GM18526 (cell line): ENCODE measurements around the gene SBK1.

Experiments used
- POLR2A ChIP-seq: IDR thresholded peaks from 3 replicates; pipeline ENCODE4 v1.6.1; 2011; ENCODE audit not compliant: insufficient read length; ENCODE audit errors: extremely low read depth

SBK1 gene

GRCh38 chr16:28291651-28292626, at the start of gene SBK1:
Gene SBK1 (plus strand): TSS chr16:28292525. CDS start chr16:28317392, 24,867 bp downstream.
- no peak for TF ChIP-seq POLR2A

GRCh38 chr16:28250999-28251398, 41.3 kb upstream of the SBK1 start:
- TF ChIP-seq POLR2A = no peak

DNA sequence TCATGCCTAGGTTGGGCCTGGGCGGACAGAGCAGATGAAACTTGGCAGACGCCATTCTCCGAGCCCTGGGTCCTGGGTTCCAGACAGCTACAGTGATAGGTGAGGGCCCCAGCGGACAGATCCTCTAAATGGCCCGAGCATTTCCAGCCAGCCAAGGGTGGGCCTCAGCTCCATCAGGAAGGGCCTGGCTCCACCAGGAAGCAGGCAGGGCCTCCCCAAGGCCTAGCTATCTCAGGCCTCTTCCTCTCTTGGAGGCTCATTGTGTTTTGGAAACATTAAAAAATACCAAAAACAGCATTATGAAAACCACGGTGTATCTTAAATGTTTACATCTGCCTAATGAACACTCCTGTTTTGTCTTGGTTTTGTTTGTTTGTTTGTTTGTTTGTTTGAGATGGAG, 38.2 kb upstream of the SBK1 start:
- TF ChIP-seq POLR2A = no peak

- TF ChIP-seq POLR2A = no peak
Observed at GRCh38 chr16:28255838-28256237, 36.5 kb upstream of the SBK1 start.

GRCh38 chr16:28257256-28257655, 35.1 kb upstream of the SBK1 start:
- TF ChIP-seq POLR2A = no peak

DNA sequence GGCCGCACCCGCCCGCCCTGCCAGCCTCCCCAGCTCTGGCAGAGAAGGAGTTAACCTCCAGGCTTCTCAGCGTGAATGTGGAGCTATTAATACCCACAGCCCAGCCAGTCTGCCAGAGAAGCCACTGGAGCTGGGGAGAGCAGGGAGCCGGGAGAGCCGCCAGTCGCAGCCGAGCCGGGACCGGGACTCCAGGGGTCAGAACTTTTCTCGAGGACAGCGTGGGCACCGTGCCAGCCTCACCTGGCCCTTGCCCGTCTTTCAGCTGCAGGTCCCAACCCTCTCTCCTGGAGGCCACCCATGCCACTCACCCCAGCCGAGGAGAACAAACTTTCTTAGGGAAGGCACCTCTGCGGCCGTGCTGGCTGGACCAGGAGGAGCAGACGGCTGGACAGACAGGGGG, 33.8 kb upstream of the SBK1 start:
- no peak for TF ChIP-seq POLR2A

DNA sequence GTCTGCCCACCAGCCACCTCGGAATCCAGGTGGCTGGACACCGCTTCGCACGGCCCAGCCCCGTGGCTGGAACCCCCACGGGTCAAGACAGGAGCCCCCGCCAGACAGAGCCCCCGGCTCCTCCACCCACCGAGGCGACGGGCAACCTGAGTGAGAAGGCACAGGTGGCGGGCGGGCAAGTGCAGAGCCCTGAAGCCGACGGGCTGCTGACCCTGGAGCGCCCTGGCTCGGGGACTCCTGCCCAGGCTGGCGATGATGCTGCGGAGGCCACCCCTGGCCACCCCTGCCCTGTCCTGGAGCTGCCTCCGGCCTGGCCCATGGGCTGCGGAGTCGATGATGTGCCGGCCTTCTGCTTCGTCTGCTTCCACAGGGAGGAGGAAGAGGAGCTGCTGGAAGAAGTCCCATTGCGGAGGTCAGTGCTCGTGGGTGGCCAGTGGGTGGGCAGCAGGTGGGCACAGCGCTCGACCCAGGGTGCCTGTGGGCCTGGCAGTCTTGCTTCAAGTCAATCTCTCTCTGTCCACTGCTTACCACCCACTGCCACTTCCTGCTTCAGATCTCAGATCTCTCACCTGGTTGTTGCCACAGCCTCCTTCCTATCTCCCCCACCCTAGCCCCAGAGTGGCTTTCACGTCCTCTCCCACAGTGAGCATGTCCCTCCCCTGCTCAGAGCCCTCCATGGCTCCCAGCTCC, 33.1 kb upstream of the SBK1 start:
- no peak for TF ChIP-seq POLR2A

DNA sequence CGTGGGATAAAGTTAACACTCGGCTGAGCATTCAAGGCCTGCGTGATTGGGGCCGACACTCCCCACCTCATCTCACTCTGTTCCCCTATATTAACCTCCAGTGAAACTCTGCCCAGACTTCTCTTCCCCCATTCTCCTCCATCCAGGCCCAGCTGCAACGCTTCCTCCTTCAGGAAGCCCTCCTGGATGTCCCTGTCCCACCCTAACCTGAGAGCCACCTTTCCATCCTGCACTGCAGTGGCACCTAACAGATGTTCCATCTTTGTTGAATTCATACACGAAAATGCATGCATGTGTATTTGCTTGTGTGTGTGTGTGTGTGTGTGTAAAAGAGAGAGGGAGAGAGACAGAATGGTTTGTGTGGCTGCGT, 32.6 kb upstream of the SBK1 start:
- TF ChIP-seq POLR2A = no peak

DNA sequence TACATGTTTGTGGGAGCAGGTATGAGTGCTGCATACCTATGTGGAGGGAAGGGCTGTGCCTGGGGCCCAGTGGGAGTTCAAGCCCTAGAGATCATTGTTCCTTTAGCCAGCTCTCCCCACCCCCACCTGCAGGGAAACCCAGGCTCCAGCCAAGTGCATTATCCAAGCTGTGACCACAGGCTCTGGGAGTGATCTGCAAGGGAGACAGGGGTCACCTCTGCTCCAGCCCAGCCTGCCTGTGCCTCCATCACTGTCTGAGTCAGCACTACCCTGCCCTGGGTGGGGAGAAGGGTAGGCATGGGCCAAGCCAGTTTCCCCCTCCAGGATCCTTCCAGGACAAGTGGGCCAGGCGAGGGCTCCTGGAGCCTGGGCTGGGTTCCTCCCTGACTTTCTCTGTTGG, 32.1 kb upstream of the SBK1 start:
- TF ChIP-seq POLR2A = no peak

- TF ChIP-seq POLR2A = no peak
Observed at GRCh38 chr16:28261942-28262341, 30.4 kb upstream of the SBK1 start.

DNA sequence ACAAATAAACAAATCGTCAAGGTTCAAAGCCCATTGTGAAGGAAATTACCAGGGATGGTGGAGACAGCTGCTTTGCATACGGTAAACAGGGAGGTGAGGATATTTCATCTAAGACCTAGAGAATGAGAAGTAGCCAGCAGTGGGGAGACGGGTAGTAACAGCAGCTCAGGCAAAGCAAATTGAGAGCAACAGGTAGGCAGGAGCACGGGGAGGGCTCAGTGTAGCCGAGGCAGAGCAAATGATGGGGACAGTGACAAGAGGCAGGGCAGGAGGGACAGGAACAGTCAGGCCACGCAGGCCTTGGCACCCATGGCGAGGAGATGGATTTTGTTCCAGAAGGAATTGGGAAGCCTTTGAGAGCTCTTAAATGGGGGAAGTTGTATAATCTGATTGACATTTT, 29.0 kb upstream of the SBK1 start:
- no peak for TF ChIP-seq POLR2A

GRCh38 chr16:28264656-28265055, 27.7 kb upstream of the SBK1 start:
- TF ChIP-seq POLR2A = no peak

- TF ChIP-seq POLR2A = no peak
Observed at GRCh38 chr16:28265822-28266221, 26.5 kb upstream of the SBK1 start.

- TF ChIP-seq POLR2A = no peak
Observed at GRCh38 chr16:28267356-28267755, 25.0 kb upstream of the SBK1 start.

GRCh38 chr16:28273511-28273910, 18.8 kb upstream of the SBK1 start:
- no peak for TF ChIP-seq POLR2A

DNA sequence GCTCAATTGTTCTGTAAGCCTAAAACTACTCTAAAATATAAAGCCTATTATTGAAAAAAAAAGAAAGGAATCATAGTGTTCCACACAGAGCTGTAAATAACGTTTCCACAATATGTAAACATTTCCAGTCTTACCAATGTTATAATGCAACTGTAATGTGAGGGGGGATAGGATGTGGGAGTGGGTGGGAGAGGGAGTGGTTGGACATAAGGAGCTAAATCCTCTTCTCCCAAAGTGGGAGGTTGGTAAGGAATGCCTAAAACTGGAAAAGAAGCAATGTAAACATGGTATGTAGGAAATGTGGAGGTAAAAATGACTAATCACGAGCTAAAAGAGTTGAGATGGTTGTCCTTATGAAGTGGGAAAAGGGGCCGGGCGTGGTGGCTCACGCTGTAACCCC, 17.6 kb upstream of the SBK1 start:
- TF ChIP-seq POLR2A = no peak

- no peak for TF ChIP-seq POLR2A
Observed at GRCh38 chr16:28276301-28276700, 16.0 kb upstream of the SBK1 start.
